Lung (tissue), 12 donors: ENCODE results near the gene MTX2. TPM values are rescaled to one million over a fixed set of nuclear protein-coding genes. Genes with fewer than 3 reads are reported as not detected.

Experiments
- ATAC-seq: fragments of 200-7000 bp; cut with Tn5 transposase; one replicate; pipeline ENCODE4 v1.9.1; 2020; ENCODE audit warnings: moderate number of reproducible peaks; ENCODE audit not compliant: insufficient read depth, low FRiP score
- DNase-seq, 3 donors: peaks; one replicate each; pipeline ENCODE4 v3.0.0-alpha.2; 2013 to 2017
- H3K27ac ChIP-seq, 2 donors: one replicate each; pipeline ENCODE4 v1.5.1; 2013; ENCODE audit warnings: mild to moderate bottlenecking in 2 of 2, moderate library complexity in 2 of 2, control low read depth in 1 of 2, inconsistent platforms in 1 of 2, low read depth in 1 of 2, low read length in 1 of 2
- H3K27me3 ChIP-seq, 3 donors: one replicate each; pipeline ENCODE4 v1.5.1; 2013; ENCODE audit warnings: low read length in 2 of 3; ENCODE audit not compliant: control insufficient read depth in 3 of 3, insufficient read depth in 3 of 3
- H3K36me3 ChIP-seq, 4 donors: one replicate each; pipeline ENCODE4 v1.5.1; 2013; ENCODE audit warnings: low read length in 4 of 4, mild to moderate bottlenecking in 1 of 4, moderate library complexity in 1 of 4; ENCODE audit not compliant: control insufficient read depth in 4 of 4, insufficient read depth in 4 of 4
- H3K4me1 ChIP-seq, 5 donors: one replicate each; pipeline ENCODE4 v1.5.1; 2013; ENCODE audit warnings: low read length in 5 of 5, mild to moderate bottlenecking in 2 of 5, moderate library complexity in 1 of 5; ENCODE audit not compliant: control insufficient read depth in 5 of 5, insufficient read depth in 5 of 5
- H3K4me3 ChIP-seq: one replicate; pipeline ENCODE4 v1.5.1; 2013; ENCODE audit warnings: mild to moderate bottlenecking, control low read depth, moderate library complexity
- H3K9ac ChIP-seq, 2 donors: one replicate each; pipeline ENCODE4 v1.5.1; 2013; ENCODE audit warnings: low read length in 2 of 2, control low read depth in 1 of 2; ENCODE audit not compliant: insufficient read depth in 1 of 2
- H3K9me3 ChIP-seq, 4 donors: one replicate each; pipeline ENCODE4 v1.5.1; 2013; ENCODE audit warnings: low read length in 3 of 4, mild to moderate bottlenecking in 1 of 4, moderate library complexity in 1 of 4; ENCODE audit not compliant: control insufficient read depth in 4 of 4, insufficient read depth in 3 of 4
- CTCF ChIP-seq: IDR thresholded peaks from 2 replicates; pipeline ENCODE4 v1.5.1; 2012; ENCODE audit warnings: mild to moderate bottlenecking; ENCODE audit errors: control extremely low read depth, extremely low read depth
- WGBS, 2 donors: extraction: QIAGEN DNeasy Blood & Tissue Kit; methylation state at CpG; one replicate each; pipeline ENCODE4 v1.1.7; 2013; 5-methylcytosine and 5-hydroxymethylcytosine counted together
- polyA plus RNA-seq, 2 donors: library from polyadenylated mRNA; stranded (reverse); fragments of 200-250 nt; gene quantifications; one replicate each; pipeline ENCODE4 v1.2.1, GENCODE V29; 2013
- total RNA-seq, 2 donors: library from RNA; depleted of rRNA in 1 of 2; stranded (reverse); fragments of >200 nt in 1 of 2; gene quantifications; one replicate each; pipeline ENCODE4 v1.2.1, GENCODE V29; 2014 to 2021
- donor health status: control.
- donor health status: control.
- donor health status: Bipolar disorder and iron deficiency.
- donor health status: healthy.
- donor health status: DM: yes; HTN: yes; CAD: no.

Gene MTX2
- total and polyA plus RNA-seq, 4 donors, result 20.2 to 42.1 (median 27.7) TPM

GRCh38 chr2:176285321-176285720 is 16.1 kb downstream of the MTX2 start:
- no peak overlapping the region for H3K4me3 ChIP-seq
- ATAC-seq, result no peak
- no peaks in the 10 kb centered on the region for H3K27me3 ChIP-seq
- DNase-seq, result no peak
- H3K27ac ChIP-seq, result no peak overlapping the region
- TF ChIP-seq CTCF, result no peak
- peaks cover 0 to 7% (median 0%) of the 10 kb centered on the region in 5 donors for H3K4me1 ChIP-seq
- H3K9me3 ChIP-seq, result no peaks in the 10 kb centered on the region
- no peaks in the 10 kb centered on the region for H3K36me3 ChIP-seq
- H3K9ac ChIP-seq, result no peak overlapping the region

DNA sequence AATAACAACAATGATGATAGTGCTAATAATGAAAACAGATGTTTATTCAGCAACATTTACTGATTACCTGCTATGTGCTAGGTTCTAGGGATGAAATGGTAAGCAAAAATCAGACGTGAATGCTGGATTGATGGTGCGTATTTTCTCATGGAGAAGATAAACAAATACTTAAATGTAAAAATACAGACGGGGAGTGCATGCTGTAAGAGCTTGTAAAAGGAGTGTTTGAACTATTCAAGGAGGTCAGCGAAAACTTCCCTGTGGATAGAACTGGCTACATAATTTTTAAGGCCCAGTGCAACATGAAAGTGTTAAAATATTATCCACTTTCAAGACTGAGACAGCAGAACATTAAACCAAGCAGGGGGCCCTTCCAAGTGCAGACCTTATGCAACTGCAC is 22.1 kb downstream of the MTX2 start:
- Histone ChIP-seq H3K4me1 (peaks cover 0 to 11% (median 5%) of the 10 kb centered on the region in 5 donors), H3K36me3 (no peaks in the 10 kb centered on the region), H3K9me3 (no peaks in the 10 kb centered on the region), H3K27ac (peak overlapping the region in 1 of 2 donors; percentile 16), H3K27me3 (no peaks in the 10 kb centered on the region), H3K9ac (no peak overlapping the region), H3K4me3 (no peak overlapping the region)
- DNase-seq, result peak in 2 of 3 donors; percentile 3 to 6
- 69 to 83% methylated on average over 4 of the region's 4 CpGs for whole genome bisulfite sequencing, 2 donors
- no peak for TF ChIP-seq CTCF
- no peak for ATAC-seq

GRCh38 chr2:176291809-176292283 is 22.6 kb downstream of the MTX2 start:
- Histone ChIP-seq H3K27ac (no peak overlapping the region), H3K4me3 (no peak overlapping the region), H3K9me3 (no peaks in the 10 kb centered on the region), H3K36me3 (no peaks in the 10 kb centered on the region), H3K9ac (peak overlapping the region in 1 of 2 donors; percentile 20), H3K4me1 (peaks cover 0 to 11% (median 5%) of the 10 kb centered on the region in 5 donors), H3K27me3 (no peaks in the 10 kb centered on the region)
- DNase-seq, result no peak
- TF ChIP-seq CTCF, result no peak
- peak; percentile 77 for ATAC-seq

DNA sequence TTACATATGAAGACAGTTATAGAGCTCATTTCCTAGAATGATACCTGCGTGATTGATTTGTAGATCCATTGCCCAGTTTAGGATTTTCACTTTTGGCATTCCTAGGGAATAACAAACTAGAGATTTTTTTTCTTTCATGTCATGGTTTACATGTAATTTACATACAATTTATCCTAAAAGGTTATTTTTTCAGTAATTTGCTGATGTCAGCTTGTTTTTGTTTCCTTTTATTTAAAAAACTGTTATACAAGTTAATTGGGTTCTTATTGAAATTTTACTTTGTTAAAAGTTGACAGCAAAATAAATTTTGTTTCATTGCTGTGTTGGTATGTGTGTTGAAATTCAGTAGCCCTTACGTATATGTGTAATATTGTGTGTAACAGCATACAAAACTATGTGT is 23.4 kb downstream of the MTX2 start:
- Histone ChIP-seq H3K9me3 (no peaks in the 10 kb centered on the region), H3K9ac (no peak overlapping the region), H3K4me3 (no peak overlapping the region), H3K4me1 (peaks cover 0 to 11% (median 5%) of the 10 kb centered on the region in 5 donors), H3K27me3 (no peaks in the 10 kb centered on the region), H3K36me3 (no peaks in the 10 kb centered on the region), H3K27ac (no peak overlapping the region)
- no peak for TF ChIP-seq CTCF
- DNase-seq (no peak), ATAC-seq (no peak)
- 96 to 97% methylated on average over 2 of the region's 2 CpGs for WGBS, 2 donors
